Thymus (tissue), 2 donors: ENCODE measurements around the gene PA2G4. TPM values are rescaled to one million over a fixed set of nuclear protein-coding genes. Genes with fewer than 3 reads are reported as not detected.

Experiments used
- polyA plus RNA-seq: library from polyadenylated mRNA; stranded (reverse); fragments of 200-250 nt; gene quantifications from one replicate; pipeline ENCODE4 v1.2.3, GENCODE V29; 2013
- total RNA-seq: library from RNA; stranded (reverse); fragments of 120-200 nt; gene quantifications from one replicate; pipeline ENCODE4 v1.2.4, GENCODE V29; 2013
- donor health status: healthy.

Gene PA2G4
- total and polyA plus RNA-seq, 2 donors: 67.9 to 170 TPM

Other genes with a start within 250 kb of the PA2G4 start
- 39.0 TPM for gene PYM1, start 176.7 kb upstream of the PA2G4 start, total RNA-seq
- 57.9 TPM for gene PYM1, start 176.7 kb upstream of the PA2G4 start, polyA plus RNA-seq
- gene DGKA, start 173.4 kb upstream of the PA2G4 start, total RNA-seq: 326 TPM
- gene DGKA, start 173.4 kb upstream of the PA2G4 start, polyA plus RNA-seq: 381 TPM
- 0.28 TPM for gene PMEL, start 138.5 kb upstream of the PA2G4 start, total RNA-seq
- gene PMEL, start 138.5 kb upstream of the PA2G4 start, polyA plus RNA-seq: 0.94 TPM
- 67.2 TPM for gene CDK2, start 137.7 kb upstream of the PA2G4 start, total RNA-seq
- 22.3 TPM for gene CDK2, start 137.7 kb upstream of the PA2G4 start, polyA plus RNA-seq
- gene RAB5B, start 130.5 kb upstream of the PA2G4 start, total RNA-seq: 39.7 TPM
- 63.1 TPM for gene RAB5B, start 130.5 kb upstream of the PA2G4 start, polyA plus RNA-seq
- 9.4 TPM for gene SUOX, start 107.3 kb upstream of the PA2G4 start, total RNA-seq
- gene SUOX, start 107.3 kb upstream of the PA2G4 start, polyA plus RNA-seq: 11.6 TPM
- gene IKZF4, start 83.5 kb upstream of the PA2G4 start, total RNA-seq: 1.7 TPM
- gene IKZF4, start 83.5 kb upstream of the PA2G4 start, polyA plus RNA-seq: 2.7 TPM
- 386 TPM for gene RPS26, start 62.6 kb upstream of the PA2G4 start, total RNA-seq
- 2,654 TPM for gene RPS26, start 62.6 kb upstream of the PA2G4 start, polyA plus RNA-seq
- 1.4 TPM for gene ERBB3, start 24.4 kb upstream of the PA2G4 start, total RNA-seq
- 4.3 TPM for gene ERBB3, start 24.4 kb upstream of the PA2G4 start, polyA plus RNA-seq
- 9,819 TPM for gene RPL41, start 12.1 kb downstream of the PA2G4 start, total RNA-seq
- 5,569 TPM for gene RPL41, start 12.1 kb downstream of the PA2G4 start, polyA plus RNA-seq
- 4.3 TPM for gene ZC3H10, start 13.7 kb downstream of the PA2G4 start, total RNA-seq
- 3.1 TPM for gene ZC3H10, start 13.7 kb downstream of the PA2G4 start, polyA plus RNA-seq
- 63.4 TPM for gene ESYT1, start 23.7 kb downstream of the PA2G4 start, total RNA-seq
- 39.2 TPM for gene ESYT1, start 23.7 kb downstream of the PA2G4 start, polyA plus RNA-seq
- gene MYL6B, start 48.0 kb downstream of the PA2G4 start, total RNA-seq: 101 TPM
- gene MYL6B, start 48.0 kb downstream of the PA2G4 start, polyA plus RNA-seq: 60.9 TPM
- 2,051 TPM for gene MYL6, start 53.8 kb downstream of the PA2G4 start, total RNA-seq
- 2,137 TPM for gene MYL6, start 53.8 kb downstream of the PA2G4 start, polyA plus RNA-seq
- gene SMARCC2, start 84.9 kb downstream of the PA2G4 start, total RNA-seq: 20.3 TPM
- 25.9 TPM for gene SMARCC2, start 84.9 kb downstream of the PA2G4 start, polyA plus RNA-seq
- gene RNF41, start 117.4 kb downstream of the PA2G4 start, total RNA-seq: 26.8 TPM
- gene RNF41, start 117.4 kb downstream of the PA2G4 start, polyA plus RNA-seq: 18.3 TPM
- 21.6 TPM for gene NABP2, start 119.8 kb downstream of the PA2G4 start, total RNA-seq
- 16.0 TPM for gene NABP2, start 119.8 kb downstream of the PA2G4 start, polyA plus RNA-seq
- gene SLC39A5, start 125.5 kb downstream of the PA2G4 start, total RNA-seq: 0.24 TPM
- gene SLC39A5, start 125.5 kb downstream of the PA2G4 start, polyA plus RNA-seq: 0.30 TPM
- 2.9 TPM for gene ANKRD52, start 153.8 kb downstream of the PA2G4 start, total RNA-seq
- gene ANKRD52, start 153.8 kb downstream of the PA2G4 start, polyA plus RNA-seq: 7.9 TPM
- gene COQ10A, start 162.4 kb downstream of the PA2G4 start, total RNA-seq: 9.4 TPM
- 24.9 TPM for gene COQ10A, start 162.4 kb downstream of the PA2G4 start, polyA plus RNA-seq
- gene CS, start 195.8 kb downstream of the PA2G4 start, total RNA-seq: 46.3 TPM
- gene CS, start 195.8 kb downstream of the PA2G4 start, polyA plus RNA-seq: 53.6 TPM
- 92.4 TPM for gene CNPY2, start 211.4 kb downstream of the PA2G4 start, total RNA-seq
- gene CNPY2, start 211.4 kb downstream of the PA2G4 start, polyA plus RNA-seq: 83.1 TPM
- 36.3 TPM for gene PAN2, start 229.4 kb downstream of the PA2G4 start, total RNA-seq
- 71.4 TPM for gene PAN2, start 229.4 kb downstream of the PA2G4 start, polyA plus RNA-seq
- gene IL23A, start 234.3 kb downstream of the PA2G4 start, total RNA-seq: 14.4 TPM
- 11.6 TPM for gene IL23A, start 234.3 kb downstream of the PA2G4 start, polyA plus RNA-seq